Activated CD4-positive, CD25-positive, alpha-beta regulatory T cell treated with anti-CD3 and anti-CD28 coated beads, Interleukin-2, amount 50 U/mL, for 24 hours (primary cell): ENCODE results near the gene OR6C70.
"Not testable (repeated sequence)": the region's sequence is repeated elsewhere in the genome, so short reads cannot be mapped to it uniquely, and the experiment has no call there.

Source experiments
- ATAC-seq, 2 donors: fragments of 150-1000 bp; cut with Tn5 transposase; one replicate each; pipeline ENCODE4 v1.10.0; 2021; ENCODE audit warnings: mild to moderate bottlenecking in 1 of 2, moderate library complexity in 1 of 2

OR6C70 gene

GRCh38 chr12:55470088-55470829, at the start of gene OR6C70:
OR6C70 (minus strand) TSS chr12:55470138; CDS start chr12:55470138, 0 bp downstream.
- no peak for ATAC-seq

- ATAC-seq = no peak
Measured at GRCh38 chr12:55516391-55516790, 46.5 kb upstream of the OR6C70 start.

- no peak for ATAC-seq
Measured at GRCh38 chr12:55515696-55516095, 45.8 kb upstream of the OR6C70 start.

DNA sequence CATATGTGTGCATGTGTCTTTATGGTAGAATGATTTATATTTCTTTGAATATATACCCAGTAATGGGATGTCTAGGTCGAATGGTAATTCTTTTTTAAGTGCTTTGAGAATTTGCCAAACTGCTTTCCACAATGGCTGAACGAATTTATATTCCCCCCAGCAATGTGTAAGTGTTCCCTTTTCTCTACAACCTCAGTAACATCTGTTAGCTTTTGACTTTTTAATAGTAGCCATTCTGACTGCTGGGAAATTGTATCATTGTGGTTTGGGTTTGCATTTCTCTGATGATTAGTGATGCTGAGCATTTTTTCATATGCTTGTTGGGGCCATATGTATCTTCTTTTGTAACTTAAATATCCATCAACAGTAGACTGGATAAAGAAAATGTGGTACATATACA, 31.7 kb upstream of the OR6C70 start:
- no peak for ATAC-seq

DNA sequence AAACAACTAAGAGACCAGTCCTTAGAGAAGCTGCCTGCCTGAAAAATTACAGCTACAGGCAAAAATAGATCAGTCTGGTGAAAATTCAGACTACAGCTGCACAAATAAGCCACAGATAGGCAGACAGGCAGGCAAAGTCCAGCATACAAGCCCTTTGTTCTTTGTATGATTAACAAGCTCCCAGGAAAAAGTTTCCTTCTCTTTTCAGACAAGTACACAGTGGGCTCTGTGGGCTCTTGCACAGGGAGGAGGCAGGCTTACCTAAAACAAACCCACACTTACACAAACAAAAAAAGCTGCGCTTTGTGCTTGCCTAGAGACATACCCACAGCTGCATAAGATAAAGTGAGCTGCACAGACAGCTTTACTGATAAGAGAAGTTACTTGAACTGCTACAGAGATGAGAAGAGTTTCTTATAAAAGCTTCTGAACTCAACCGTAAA, 29.9 kb upstream of the OR6C70 start:
- no peak for ATAC-seq

- no peak for ATAC-seq
Measured at GRCh38 chr12:55499231-55499630, 29.3 kb upstream of the OR6C70 start.

- no peak for ATAC-seq
Measured at GRCh38 chr12:55495490-55495889, 25.6 kb upstream of the OR6C70 start.

DNA sequence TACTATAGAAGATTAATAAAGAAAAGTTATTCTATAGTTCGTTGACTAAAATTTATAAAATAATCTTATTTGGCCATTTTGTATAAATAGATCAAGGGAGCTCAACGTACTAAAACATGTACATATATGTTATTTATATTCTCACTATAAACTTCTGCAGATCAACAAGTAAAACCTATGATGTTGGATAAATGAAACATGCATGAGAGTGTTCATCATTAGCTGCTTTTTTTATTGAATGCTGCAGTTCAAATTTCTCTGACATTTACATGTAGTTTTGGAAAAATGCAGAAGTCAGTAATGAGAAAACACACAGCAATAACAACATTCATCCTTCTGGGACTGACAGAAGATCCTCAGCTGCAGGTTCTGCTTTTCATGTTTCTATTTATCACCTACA, 22.1 kb upstream of the OR6C70 start, which contains the start of gene OR6C68:
OR6C68 (plus strand) TSS at position 301 of the 400 bp plus-strand sequence; CDS start at position 301, 0 bp downstream.
- no peak for ATAC-seq

- ATAC-seq = not testable (repeated sequence)
Measured at GRCh38 chr12:55484284-55484683, 14.3 kb upstream of the OR6C70 start.

DNA sequence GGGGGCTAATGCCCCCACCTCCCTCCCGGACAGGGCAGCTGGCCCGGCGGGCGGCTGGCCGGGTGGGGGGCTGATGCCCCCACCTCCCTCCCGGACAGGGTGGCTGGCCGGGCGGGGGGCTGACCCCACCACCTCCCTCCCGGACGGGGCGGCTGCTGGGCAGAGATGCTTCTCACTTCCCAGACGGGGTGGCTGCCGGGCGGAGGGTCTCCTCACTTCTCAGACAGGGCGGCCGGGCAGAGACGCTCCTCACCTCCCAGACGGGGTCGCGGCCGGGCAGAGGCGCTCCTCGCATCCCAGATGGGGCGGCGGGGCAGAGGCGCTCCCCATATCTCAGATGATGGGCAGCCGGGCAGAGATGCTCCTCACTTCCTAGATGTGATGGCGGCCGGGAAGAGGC, 9.2 kb upstream of the OR6C70 start:
- not testable (repeated sequence) for ATAC-seq

DNA sequence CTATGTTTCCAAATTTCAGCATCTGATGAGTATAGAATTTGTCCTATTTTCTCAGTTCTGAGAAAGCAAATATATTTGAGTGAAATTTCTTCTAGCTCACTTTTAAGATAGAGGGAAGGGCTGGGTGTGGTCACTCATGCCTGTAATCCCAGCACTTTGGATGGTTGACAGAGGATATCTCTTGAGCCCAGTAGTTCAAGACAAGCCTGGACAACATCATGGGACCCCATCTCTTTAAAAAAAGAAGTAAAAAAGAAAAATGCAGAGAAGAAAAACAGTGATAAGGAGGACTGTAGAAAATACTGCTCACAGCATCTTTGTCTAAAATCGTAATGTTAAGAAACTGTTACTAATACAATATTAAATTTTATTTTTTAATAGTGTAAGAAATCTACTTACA, 2.3 kb upstream of the OR6C70 start:
- ATAC-seq = no peak

- no peak for ATAC-seq
Measured at GRCh38 chr12:55469291-55469690, 647 bp downstream of the OR6C70 start.

DNA sequence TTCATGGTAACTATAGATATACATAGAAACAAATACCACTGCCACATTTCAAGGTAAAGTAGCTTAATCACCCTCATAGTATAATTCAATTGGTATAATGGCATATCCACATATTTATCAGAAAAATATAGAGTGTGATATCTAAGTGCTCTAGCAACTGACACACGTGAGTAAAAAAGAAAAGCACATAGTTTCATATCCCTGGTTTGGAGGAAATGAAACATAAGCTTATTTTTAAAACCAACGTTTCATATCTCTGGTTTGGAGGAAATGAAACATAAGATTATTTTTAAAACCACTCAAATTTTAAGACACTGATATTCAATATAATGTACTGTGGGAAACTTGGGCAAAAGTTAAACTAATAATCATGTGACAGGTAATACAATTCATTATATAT, 2.1 kb downstream of the OR6C70 start:
- ATAC-seq = no peak

DNA sequence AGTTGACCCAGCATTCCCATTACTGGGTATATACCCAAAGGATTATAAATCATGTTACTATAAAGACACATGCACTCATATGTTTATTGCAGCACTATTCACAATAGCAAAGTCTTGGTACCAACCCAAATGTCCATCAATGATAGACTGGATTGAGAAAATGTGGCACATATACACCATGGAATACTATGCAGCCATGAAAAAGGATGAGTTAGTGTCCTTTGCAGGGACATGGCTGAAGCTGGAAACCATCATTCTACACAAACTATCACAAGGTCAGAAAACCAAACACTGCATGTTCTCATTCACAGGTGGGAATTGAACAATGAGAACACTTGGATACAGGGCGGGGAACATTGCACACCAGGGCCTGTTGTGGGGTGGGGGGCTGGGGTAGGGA, 5.0 kb downstream of the OR6C70 start:
- not testable (repeated sequence) for ATAC-seq

GRCh38 chr12:55448825-55449224, 21.1 kb downstream of the OR6C70 start:
- no peak for ATAC-seq

DNA sequence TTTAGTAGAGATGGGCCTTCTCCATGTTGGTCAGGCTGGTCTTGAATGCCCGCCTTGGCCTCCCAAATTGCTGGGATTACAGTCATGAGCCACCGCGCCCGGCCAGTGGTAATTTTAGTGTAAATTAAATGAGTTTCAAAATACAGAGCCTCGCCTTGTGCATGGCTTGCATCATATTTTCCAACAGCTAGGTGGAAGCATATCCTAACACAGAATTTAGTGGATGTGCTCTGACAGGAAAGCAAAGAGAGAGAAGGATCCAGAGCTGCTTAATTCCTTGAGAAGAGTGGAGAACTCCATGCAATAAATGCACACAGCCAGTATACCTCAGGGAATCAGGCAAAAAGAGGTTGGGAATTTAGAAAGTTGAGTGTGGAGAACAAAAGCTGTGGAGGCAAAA, 23.6 kb downstream of the OR6C70 start:
- no peak for ATAC-seq

DNA sequence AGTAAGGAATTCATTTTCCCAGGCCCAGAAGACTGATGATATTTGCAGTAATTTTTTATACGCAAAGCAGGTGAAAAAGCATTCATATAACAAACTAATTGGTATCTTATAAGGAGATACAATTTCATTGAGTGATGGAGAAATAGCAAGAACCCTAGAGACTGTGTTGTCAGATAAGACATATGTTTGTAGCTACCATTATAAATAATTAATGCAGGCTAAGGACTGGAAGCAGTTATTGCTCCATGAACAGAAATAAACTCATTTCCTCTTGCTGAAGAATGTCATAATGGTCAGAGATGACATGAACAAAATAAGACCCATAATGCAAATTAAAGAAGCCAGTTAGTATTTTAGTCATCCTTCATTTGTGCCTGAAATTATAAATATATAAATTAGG, 24.6 kb downstream of the OR6C70 start:
- ATAC-seq = no peak

DNA sequence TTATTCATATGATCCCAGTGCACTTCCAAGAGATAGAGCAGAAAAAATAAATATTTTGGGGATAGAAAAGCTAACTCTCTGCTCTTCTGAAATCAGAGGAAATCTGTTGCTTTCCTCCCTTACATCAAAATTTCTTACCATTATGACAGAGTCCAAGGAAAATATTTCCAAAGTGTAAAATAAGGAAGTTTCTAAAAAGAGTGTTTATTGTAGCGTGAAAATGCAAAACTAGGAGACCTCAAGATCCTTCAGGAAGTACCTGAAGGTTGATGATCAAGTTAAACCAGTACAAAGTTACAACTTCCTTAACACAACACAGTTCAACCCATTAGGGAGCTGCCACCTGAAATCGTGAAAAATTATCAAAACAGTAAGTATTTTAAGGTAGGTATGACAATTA, 26.2 kb downstream of the OR6C70 start, which contains the start of gene OR6C2:
OR6C2 (plus strand) TSS at position 301 of the 400 bp plus-strand sequence. CDS start 8,138 bp downstream, outside the sequence.
- no peak for ATAC-seq

DNA sequence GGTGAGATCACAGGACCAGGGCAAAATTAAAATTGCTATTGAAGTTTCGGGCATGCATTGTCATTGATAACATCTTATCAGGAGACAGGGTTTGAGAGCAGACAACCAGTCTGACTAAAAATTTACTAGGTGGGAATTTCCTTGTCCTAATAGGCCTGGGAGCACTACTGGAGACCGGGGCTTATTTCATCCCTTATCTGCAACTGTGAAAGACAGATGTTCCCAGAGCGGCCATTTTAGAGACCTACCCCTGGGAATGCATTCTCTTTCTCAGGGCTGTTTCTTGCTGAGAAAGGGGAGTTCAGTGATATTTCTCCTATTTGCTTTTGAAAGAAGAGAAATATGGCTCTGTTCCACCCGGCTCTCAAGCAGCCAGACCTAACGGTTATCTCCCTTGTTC, 28.7 kb downstream of the OR6C70 start:
- ATAC-seq = not testable (repeated sequence)

DNA sequence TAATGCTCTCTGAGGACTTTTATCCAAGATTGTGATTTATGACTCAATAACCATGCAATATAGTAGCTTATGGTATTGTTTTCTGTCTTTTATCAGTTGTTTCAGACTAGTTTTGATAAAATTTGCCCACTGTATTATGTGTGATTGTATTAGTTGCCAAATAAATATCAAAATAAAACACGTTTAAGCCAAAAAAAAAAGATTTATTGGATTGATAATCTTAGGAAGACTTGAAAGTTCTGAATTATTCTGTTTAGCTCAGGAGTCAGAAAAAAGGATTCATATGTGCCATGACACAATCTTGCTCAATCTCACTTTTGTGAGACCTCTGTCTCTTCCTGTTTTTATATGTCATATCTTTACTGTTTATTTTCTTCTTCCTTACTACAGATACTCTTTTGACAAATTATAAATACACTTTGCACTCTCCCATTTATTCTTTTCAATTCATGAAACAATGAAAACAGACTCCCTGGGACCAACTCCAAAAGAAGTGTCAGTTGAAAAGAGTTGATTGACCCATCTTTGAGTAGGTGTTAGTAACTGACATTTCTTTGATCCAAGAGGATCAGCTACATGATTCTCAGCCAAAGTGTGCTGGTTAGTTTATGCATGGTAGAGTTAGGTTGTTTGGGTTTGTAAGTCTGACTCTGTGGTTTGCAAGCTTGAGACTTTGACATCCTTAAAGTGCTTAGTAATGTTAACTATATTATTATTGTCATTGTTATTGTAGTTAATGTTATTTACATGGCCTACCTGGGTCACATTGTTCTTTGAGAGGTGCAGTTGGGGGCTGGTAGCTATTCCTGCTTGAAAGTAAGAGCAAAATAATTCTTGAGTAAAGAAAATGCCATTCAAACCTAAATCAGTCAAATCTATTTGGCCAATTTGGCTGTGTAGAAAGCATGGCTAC, 41.4 kb downstream of the OR6C70 start:
- ATAC-seq = no peak

- no peak for ATAC-seq
Measured at GRCh38 chr12:55425954-55426353, 44.0 kb downstream of the OR6C70 start, which contains the start of gene OR6C76. OR6C76 (plus strand) TSS chr12:55426254; CDS start chr12:55426254, 0 bp downstream.

- no peak for ATAC-seq
Measured at GRCh38 chr12:55420307-55420962, 49.5 kb downstream of the OR6C70 start.
